ENCODE data around the gene FRS3. TPM values are rescaled to one million over a fixed set of nuclear protein-coding genes. Genes with fewer than 3 reads are reported as not detected.

The FRS3 gene
- total and polyA plus RNA-seq, 2 of the 13 experiments (the other 11 are each of a cell fraction or from before 2014, with no cell fraction given) = 3.0 to 7.4 TPM

DNA sequence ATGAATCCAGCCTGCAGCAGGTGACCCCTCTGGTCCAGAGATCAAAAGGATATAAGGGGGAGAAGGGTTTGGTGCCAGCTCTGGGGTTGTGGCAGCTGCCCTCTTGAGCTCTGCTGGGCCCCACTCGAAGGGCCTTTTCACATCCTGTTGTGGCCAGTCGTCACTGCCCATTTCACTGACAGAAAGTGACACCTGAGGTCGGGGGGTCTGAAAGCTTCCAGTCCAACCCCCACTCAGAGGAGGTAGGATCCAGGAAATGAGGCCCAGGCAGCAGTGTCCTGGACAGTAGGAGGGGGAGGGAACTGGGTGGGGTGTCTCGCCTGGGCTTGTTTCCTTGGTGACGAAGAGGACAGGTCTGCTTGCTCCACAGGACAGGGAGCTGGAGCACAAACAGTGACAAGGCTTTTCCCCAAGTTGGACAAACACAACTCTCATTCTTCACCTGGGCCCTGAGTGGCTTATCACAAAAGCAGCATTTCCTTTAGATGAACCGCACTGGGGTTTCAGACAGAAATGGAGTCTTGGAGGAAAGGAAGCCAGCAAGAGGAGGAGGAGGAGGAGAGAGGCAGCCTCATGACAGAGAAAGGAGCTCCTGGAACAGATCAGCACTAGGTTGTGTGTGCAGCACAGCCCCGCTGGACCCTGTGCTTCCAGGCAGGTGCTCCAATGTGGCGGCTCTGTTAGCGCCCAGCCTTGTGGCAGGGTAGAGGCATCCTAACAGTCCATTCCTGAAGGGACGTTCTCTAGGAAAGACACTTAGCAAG lies 11.0 kb downstream of the FRS3 start:
- Histone ChIP-seq H2AFZ (ENCODE audit: low read length) (no peak overlapping the region), H3K36me3 (replicated peaks in 1 of 2; ENCODE audit: control insufficient read depth in 1 of 2, insufficient read depth in 2 of 2, low read length in 2 of 2) (peaks cover 13 to 26% of the 10 kb centered on the region in 2 experiments; a peak in 4 of 5 replicates), H3K9me3 (ENCODE audit: low read length) (no peaks in the 10 kb centered on the region), H3K4me3 (replicated peaks in 1 of 3; ENCODE audit: insufficient read depth in 1 of 3, low read depth in 2 of 3, low read length in 3 of 3) (peak overlapping the region in 1 of 3 experiments; percentile 45; a peak in 2 of 6 replicates), H3K27ac (ENCODE audit: extremely low read length, insufficient read depth, low read length) (peak overlapping the region; percentile 75), H4K20me1 (ENCODE audit: insufficient read depth, low read length) (no peaks in the 10 kb centered on the region), H3K4me2 (ENCODE audit: low read depth, low read length) (peak overlapping the region; percentile 63), H3K9ac (ENCODE audit: insufficient read depth, low read depth, low read length) (peak overlapping the region; percentile 62), H3K79me2 (ENCODE audit: insufficient read depth, low read length) (no peaks in the 10 kb centered on the region), H3K4me1 (ENCODE audit: insufficient read depth, low read length) (peaks cover 39% of the 10 kb centered on the region), H3K27me3 (ENCODE audit: control insufficient read depth in 1 of 2, insufficient read depth in 2 of 2, low read length in 2 of 2) (no peaks in the 10 kb centered on the region)
- peak; percentile 90 for FAIRE-seq
- BruUV-seq (replicated peaks) = TSS peak; percentile 89
- intact Hi-C loops (cut with micrococcal nuclease; ENCODE audit: unreplicated experiment) = loop anchor here (1.0 to 2.0 kb wide), 3 partner anchors 8 to 34 kb away; partner anchors contain the start of gene TFEB
- 31% methylated on average over 10 of the region's 10 CpGs for WGBS (ENCODE audit: low lambda C conversion rate)
- in situ Hi-C loops (cut with HindIII; ENCODE audit: extremely low pct_ligation_motif_present, low pct_unique_long_range_greater_than_20kb) = no loop called here
- CTCF ChIA-PET (ENCODE audit: low intra/inter-chr PET ratio, low total read pairs) = no interaction called here
- ATAC-seq = peak; percentile 83
- POLR2A ChIA-PET = interaction anchor here (1.0 to 4.6 kb wide), 12 partner anchors 9 to 282 kb away, joined by 4 to 112 read pairs (median 6); partner anchors contain the start of genes FRS3, PGC, TAF8 and TFEB
- peak; percentile 94 for DNase-seq (ENCODE audit: low spot score)
- TF ChIP-seq SKI (IDR thresholded peaks at IDR 0.05; ENCODE audit: partially characterized antibody) (no peak), BRD4 (CRISPR knock-in tag; IDR thresholded peaks at IDR 0.05) (peak; percentile 48; the same call in 1 of the 2 replicates), ISL2 (CRISPR knock-in tag; IDR thresholded peaks at IDR 0.05) (peak; percentile 58; the same call in 1 of the 2 replicates), STAG1 (CRISPR knock-in tag; IDR thresholded peaks at IDR 0.05) (no peak; the same call in 1 of the 2 replicates), HMG20A (CRISPR knock-in tag; IDR thresholded peaks at IDR 0.05; ENCODE audit: borderline replicate concordance) (0 out of 2 replicates have a peak, but pooled peaks have one; percentile 9), ARNT2 (CRISPR knock-in tag; IDR thresholded peaks at IDR 0.05; ENCODE audit: low read depth) (0 out of 2 replicates have a peak, but pooled peaks have one; percentile 41), NCOA5 (CRISPR knock-in tag; IDR thresholded peaks at IDR 0.05) (no peak), ZNF550 (CRISPR knock-in tag; IDR thresholded peaks at IDR 0.05; ENCODE audit: borderline replicate concordance) (no peak), KLF12 (CRISPR knock-in tag; IDR thresholded peaks at IDR 0.05; ENCODE audit: borderline replicate concordance) (no peak), SOX13 (IDR thresholded peaks at IDR 0.05) (peak; percentile 42; the same call in 1 of the 2 replicates), SOX13 (CRISPR knock-in tag; conservative IDR thresholded peaks at IDR 0.05 in 1 of 2, IDR thresholded peaks at IDR 0.05 in 1 of 2) (peak in 1 of 2 experiments; percentile 32; a peak in 1 of 4 replicates), KDM5B (CRISPR knock-in tag; IDR thresholded peaks at IDR 0.05; ENCODE audit: borderline replicate concordance) (peak; percentile 43; the same call in 1 of the 2 replicates), TBL1XR1 (IDR thresholded peaks at IDR 0.05; ENCODE audit: borderline replicate concordance, low read length, partially characterized antibody) (no peak), HNRNPL (IDR thresholded peaks at IDR 0.05; ENCODE audit: low read depth, low read length) (peak; percentile 89), ZNF331 (CRISPR knock-in tag; IDR thresholded peaks at IDR 0.05) (peak; percentile 49), TCF7 (IDR thresholded peaks at IDR 0.05; ENCODE audit: low read depth) (peak; percentile 37), ERF (CRISPR knock-in tag; IDR thresholded peaks at IDR 0.05) (peak; percentile 21)
- TF ChIP-seq, protein P1, sequence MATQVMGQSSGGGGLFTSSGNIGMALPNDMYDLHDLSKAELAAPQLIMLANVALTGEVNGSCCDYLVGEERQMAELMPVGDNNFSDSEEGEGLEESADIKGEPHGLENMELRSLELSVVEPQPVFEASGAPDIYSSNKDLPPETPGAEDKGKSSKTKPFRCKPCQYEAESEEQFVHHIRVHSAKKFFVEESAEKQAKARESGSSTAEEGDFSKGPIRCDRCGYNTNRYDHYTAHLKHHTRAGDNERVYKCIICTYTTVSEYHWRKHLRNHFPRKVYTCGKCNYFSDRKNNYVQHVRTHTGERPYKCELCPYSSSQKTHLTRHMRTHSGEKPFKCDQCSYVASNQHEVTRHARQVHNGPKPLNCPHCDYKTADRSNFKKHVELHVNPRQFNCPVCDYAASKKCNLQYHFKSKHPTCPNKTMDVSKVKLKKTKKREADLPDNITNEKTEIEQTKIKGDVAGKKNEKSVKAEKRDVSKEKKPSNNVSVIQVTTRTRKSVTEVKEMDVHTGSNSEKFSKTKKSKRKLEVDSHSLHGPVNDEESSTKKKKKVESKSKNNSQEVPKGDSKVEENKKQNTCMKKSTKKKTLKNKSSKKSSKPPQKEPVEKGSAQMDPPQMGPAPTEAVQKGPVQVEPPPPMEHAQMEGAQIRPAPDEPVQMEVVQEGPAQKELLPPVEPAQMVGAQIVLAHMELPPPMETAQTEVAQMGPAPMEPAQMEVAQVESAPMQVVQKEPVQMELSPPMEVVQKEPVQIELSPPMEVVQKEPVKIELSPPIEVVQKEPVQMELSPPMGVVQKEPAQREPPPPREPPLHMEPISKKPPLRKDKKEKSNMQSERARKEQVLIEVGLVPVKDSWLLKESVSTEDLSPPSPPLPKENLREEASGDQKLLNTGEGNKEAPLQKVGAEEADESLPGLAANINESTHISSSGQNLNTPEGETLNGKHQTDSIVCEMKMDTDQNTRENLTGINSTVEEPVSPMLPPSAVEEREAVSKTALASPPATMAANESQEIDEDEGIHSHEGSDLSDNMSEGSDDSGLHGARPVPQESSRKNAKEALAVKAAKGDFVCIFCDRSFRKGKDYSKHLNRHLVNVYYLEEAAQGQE (IDR thresholded peaks at IDR 0.05; ENCODE audit: borderline replicate concordance in 1 of 2, low read depth in 1 of 2, low read length in 2 of 2) = 0 out of 4 replicates have a peak, but pooled peaks of 1 of the 2 experiments have one; percentile 29
